ENCODE results near the gene PSMA6.
"Not testable (repeated sequence)": the region's sequence is repeated elsewhere in the genome, so short reads cannot be mapped to it uniquely, and the experiment has no call there.

The PSMA6 gene

GRCh38 chr14:35292051-35292769 lies at the start of gene PSMA6:
PSMA6 (plus strand) TSS chr14:35292382; CDS start chr14:35292477, 95 bp downstream.
- in situ Hi-C loops (cut with HindIII; ENCODE audit: low sequenced_read_pairs), result no loop called here

GRCh38 chr14:35242599-35243311 lies 49.4 kb upstream of the PSMA6 start:
- in situ Hi-C loops (cut with HindIII; ENCODE audit: low sequenced_read_pairs), result no loop called here

GRCh38 chr14:35243956-35244355 lies 48.2 kb upstream of the PSMA6 start:
- in situ Hi-C loops (cut with HindIII; ENCODE audit: low sequenced_read_pairs), result no loop called here

- in situ Hi-C loops (cut with HindIII; ENCODE audit: low sequenced_read_pairs), result no loop called here
Observed at GRCh38 chr14:35244542-35244941, 47.6 kb upstream of the PSMA6 start.

GRCh38 chr14:35245051-35245450 lies 47.1 kb upstream of the PSMA6 start:
- in situ Hi-C loops (cut with HindIII; ENCODE audit: low sequenced_read_pairs), result loop anchor here (5.0 kb wide), 4 partner anchors 48 to 177 kb away; no protein-coding TSS in a partner anchor

- in situ Hi-C loops (cut with HindIII; ENCODE audit: low sequenced_read_pairs), result loop anchor here (5.0 kb wide), 4 partner anchors 51 to 174 kb away; no protein-coding TSS in a partner anchor
Observed at GRCh38 chr14:35247777-35248475, 44.3 kb upstream of the PSMA6 start.

GRCh38 chr14:35248476-35248788 lies 43.8 kb upstream of the PSMA6 start:
- in situ Hi-C loops (cut with HindIII; ENCODE audit: low sequenced_read_pairs), result loop anchor here (5.0 kb wide), 4 partner anchors 51 to 174 kb away; no protein-coding TSS in a partner anchor

GRCh38 chr14:35250319-35250718 lies 41.9 kb upstream of the PSMA6 start:
- in situ Hi-C loops (cut with HindIII; ENCODE audit: low sequenced_read_pairs), result no loop called here

GRCh38 chr14:35252451-35252868 lies 39.7 kb upstream of the PSMA6 start:
- in situ Hi-C loops (cut with HindIII; ENCODE audit: low sequenced_read_pairs), result no loop called here

- in situ Hi-C loops (cut with HindIII; ENCODE audit: low sequenced_read_pairs), result not testable (repeated sequence)
Observed at GRCh38 chr14:35253056-35253455, 39.1 kb upstream of the PSMA6 start.

- in situ Hi-C loops (cut with HindIII; ENCODE audit: low sequenced_read_pairs), result not testable (repeated sequence)
Observed at GRCh38 chr14:35254034-35254622, 38.1 kb upstream of the PSMA6 start.

GRCh38 chr14:35254736-35255135 lies 37.4 kb upstream of the PSMA6 start:
- in situ Hi-C loops (cut with HindIII; ENCODE audit: low sequenced_read_pairs), result no loop called here

- in situ Hi-C loops (cut with HindIII; ENCODE audit: low sequenced_read_pairs), result no loop called here
Observed at GRCh38 chr14:35255711-35256110, 36.5 kb upstream of the PSMA6 start.

GRCh38 chr14:35257809-35258208 lies 34.4 kb upstream of the PSMA6 start:
- in situ Hi-C loops (cut with HindIII; ENCODE audit: low sequenced_read_pairs), result no loop called here

- in situ Hi-C loops (cut with HindIII; ENCODE audit: low sequenced_read_pairs), result no loop called here
Observed at GRCh38 chr14:35258420-35258819, 33.8 kb upstream of the PSMA6 start.

GRCh38 chr14:35261774-35262173 lies 30.4 kb upstream of the PSMA6 start:
- in situ Hi-C loops (cut with HindIII; ENCODE audit: low sequenced_read_pairs), result no loop called here

- in situ Hi-C loops (cut with HindIII; ENCODE audit: low sequenced_read_pairs), result no loop called here
Observed at GRCh38 chr14:35262436-35262835, 29.7 kb upstream of the PSMA6 start.

GRCh38 chr14:35268946-35269345 lies 23.2 kb upstream of the PSMA6 start:
- in situ Hi-C loops (cut with HindIII; ENCODE audit: low sequenced_read_pairs), result loop anchor here (5.0 kb wide), 1 partner anchor 78 kb away; no protein-coding TSS in a partner anchor

- in situ Hi-C loops (cut with HindIII; ENCODE audit: low sequenced_read_pairs), result no loop called here
Observed at GRCh38 chr14:35274805-35275204, 17.4 kb upstream of the PSMA6 start.

GRCh38 chr14:35277179-35277578 lies 15.0 kb upstream of the PSMA6 start:
- in situ Hi-C loops (cut with HindIII; ENCODE audit: low sequenced_read_pairs), result no loop called here

- in situ Hi-C loops (cut with HindIII; ENCODE audit: low sequenced_read_pairs), result no loop called here
Observed at GRCh38 chr14:35279369-35279768, 12.8 kb upstream of the PSMA6 start.
